CD4-positive, alpha-beta T cell (primary cell): ENCODE results near the gene CLCN1. TPM values are rescaled to one million over a fixed set of nuclear protein-coding genes. Genes with fewer than 3 reads are reported as not detected.

Source experiments
- ATAC-seq: fragments of 200-7000 bp; cut with Tn5 transposase; one replicate; pipeline ENCODE4 v1.10.0; 2022; ENCODE audit warnings: mild to moderate bottlenecking; ENCODE audit not compliant: poor library complexity
- CTCF ChIA-PET: fragments of 350-600 bp; sonication (Branson Sonifier 250); formaldehyde crosslinking; loops from one replicate; lab custom pipeline; 2021; ENCODE audit warnings: antibody characterized with exemption, inconsistent platforms; lab: Charles Lee
- POLR2A ChIA-PET: fragments of 350-600 bp; sonication (Branson Sonifier 250); formaldehyde crosslinking; loops from one replicate; lab custom pipeline; 2021; ENCODE audit warnings: antibody characterized with exemption, inconsistent platforms; lab: Charles Lee
- DNase-seq, 14 experiments: peaks; one replicate each; pipeline ENCODE4 v3.0.0-alpha.2; 2013 to 2020; ENCODE audit warnings: mixed read lengths in 2 of 14
- H3K27ac ChIP-seq, 2 donors: one replicate each; pipeline versions ENCODE4 v1.5.1 to v1.7.0; 2013; ENCODE audit warnings: low read length in 2 of 2, low read depth in 1 of 2, mild to moderate bottlenecking in 1 of 2
- H3K27me3 ChIP-seq, 2 experiments: 1 replicate in 1 of 2; 2 replicates in 1 of 2; pipeline versions ENCODE4 v1.6.1 to v1.7.0; 2013; ENCODE audit warnings: low read length in 2 of 2, control low read depth in 1 of 2, mild to moderate bottlenecking in 1 of 2, moderate library complexity in 1 of 2; ENCODE audit not compliant: insufficient read depth in 2 of 2, control insufficient read depth in 1 of 2
- H3K36me3 ChIP-seq: one replicate; pipeline ENCODE4 v1.6.1; 2013; ENCODE audit warnings: low read length, control low read depth; ENCODE audit not compliant: insufficient read depth
- H3K4me1 ChIP-seq: one replicate; pipeline ENCODE4 v1.6.1; 2013; ENCODE audit warnings: low read length, control low read depth; ENCODE audit not compliant: insufficient read depth
- H3K4me3 ChIP-seq: one replicate; pipeline ENCODE4 v1.5.1; 2013; ENCODE audit warnings: mild to moderate bottlenecking, low read length, moderate library complexity
- H3K9me3 ChIP-seq, 2 experiments: 1 replicate in 1 of 2; 2 replicates in 1 of 2; pipeline versions ENCODE4 v1.6.1 to v1.7.0; 2013; ENCODE audit warnings: low read length in 2 of 2, mild to moderate bottlenecking in 2 of 2, control low read depth in 1 of 2, moderate library complexity in 1 of 2; ENCODE audit not compliant: control insufficient read depth in 1 of 2, insufficient read depth in 1 of 2
- H3K27ac Mint-ChIP-seq: one replicate; pipeline ENCODE4 v1.8.0; 2020; ENCODE audit warnings: mixed read lengths
- H3K27me3 Mint-ChIP-seq: one replicate; pipeline ENCODE4 v1.8.0; 2021; ENCODE audit warnings: mixed read lengths
- H3K36me3 Mint-ChIP-seq: one replicate; pipeline ENCODE4 v1.8.0; 2021; ENCODE audit warnings: low read depth, mixed read lengths
- H3K4me1 Mint-ChIP-seq: one replicate; pipeline ENCODE4 v1.8.0; 2021; ENCODE audit warnings: low read depth, mixed read lengths
- H3K4me3 Mint-ChIP-seq: one replicate; pipeline ENCODE4 v1.8.0; 2020; ENCODE audit warnings: mild to moderate bottlenecking, mixed read lengths
- H3K9me3 Mint-ChIP-seq: one replicate; pipeline ENCODE4 v1.8.0; 2020; ENCODE audit warnings: mixed read lengths
- CTCF ChIP-seq: fragments of 200-600 bp; IDR thresholded peaks from one replicate; pipeline ENCODE4 v1.8.0; 2022; ENCODE audit warnings: antibody characterized with exemption, mild to moderate bottlenecking
- intact Hi-C, 2 experiments: fragments of 100-400 bp; cut with DNase I in 1 of 2; cut with micrococcal nuclease in 1 of 2; formaldehyde crosslinking; loops; one replicate each; pipeline versions ENCODE4 v1.15.1 to v1.9.0; 2023 to 2025; cut with DNase I, micrococcal nuclease
- polyA plus RNA-seq, 2 donors: library from polyadenylated mRNA; unstranded; fragments of 120-200 nt; gene quantifications; one replicate each; pipeline ENCODE4 v1.2.1, GENCODE V29; 2013
- total RNA-seq, 174 experiments: library from RNA in 2 of 174; stranded (reverse) in 2 of 174; gene quantifications; one replicate each; pipeline ENCODE4 v1.2.3 and lab custom pipeline; 2021 to 2026

CLCN1 gene
- total RNA-seq (not detected), total RNA-seq (lab: John Stamatoyannopoulos, UW) (0 to 0.43 (median 0.04) reads per million in 172 experiments)
- polyA plus RNA-seq (2013, experiment 1 of 2): 0.04 TPM
- 0.03 TPM for polyA plus RNA-seq (2013, experiment 2 of 2)

GRCh38 chr7:143315776-143316175 lies at the start of gene CLCN1:
Gene CLCN1 (plus strand): TSS chr7:143316111. CDS start chr7:143316213, 102 bp downstream.
- Histone ChIP-seq H3K4me1 (peaks cover 8% of the 10 kb centered on the region), H3K9me3 (peaks cover 0 to 3% of the 10 kb centered on the region in 2 experiments), H3K27ac (no peak within 1 kb of the TSS), H3K4me3 (no peak within 1 kb of the TSS), H3K27me3 (no peaks in the 10 kb centered on the region), H3K36me3 (no peaks in the 10 kb centered on the region)
- ChIA-PET POLR2A (no interaction called here), CTCF (no interaction called here)
- ATAC-seq (no peak), DNase-seq (no peak)
- Mint-ChIP-seq H3K36me3 (no peaks in the 10 kb centered on the region), H3K4me1 (peaks cover 13% of the 10 kb centered on the region), H3K4me3 (no peak within 1 kb of the TSS), H3K27ac (no peak within 1 kb of the TSS), H3K9me3 (no peaks in the 10 kb centered on the region), H3K27me3 (no peaks in the 10 kb centered on the region)
- intact Hi-C loops: no loop called here
- no peak for TF ChIP-seq CTCF

DNA sequence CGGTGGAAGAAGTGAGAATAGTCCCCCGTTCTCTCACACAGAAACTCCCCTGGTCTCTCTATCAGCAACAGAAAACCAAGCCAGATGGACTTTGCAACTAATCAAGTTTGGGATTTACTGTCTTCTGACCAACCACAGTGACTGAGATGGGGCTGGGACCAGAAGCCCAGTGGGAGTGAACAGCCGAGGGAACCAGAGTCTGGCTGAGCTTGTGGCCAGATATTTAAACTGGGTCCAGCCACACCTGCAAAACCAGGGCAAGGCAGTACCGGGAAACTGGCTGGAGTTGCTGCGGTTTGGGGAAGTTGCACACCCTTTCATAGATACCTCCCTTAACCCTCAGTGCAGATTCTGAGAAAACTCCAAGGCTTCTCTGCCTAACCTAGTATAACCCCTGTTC lies 46.7 kb upstream of the CLCN1 start:
- Mint-ChIP-seq H3K4me1 (peaks cover 37% of the 10 kb centered on the region), H3K27me3 (no peaks in the 10 kb centered on the region), H3K4me3 (no peak overlapping the region), H3K27ac (peak overlapping the region; percentile 43), H3K36me3 (peaks cover 66% of the 10 kb centered on the region), H3K9me3 (no peaks in the 10 kb centered on the region)
- no peak for ATAC-seq
- Histone ChIP-seq H3K4me1 (peaks cover 31% of the 10 kb centered on the region), H3K9me3 (no peaks in the 10 kb centered on the region), H3K27me3 (no peaks in the 10 kb centered on the region), H3K4me3 (no peak overlapping the region), H3K36me3 (peaks cover 55% of the 10 kb centered on the region), H3K27ac (no peak overlapping the region)
- no peak for DNase-seq
- POLR2A ChIA-PET: interaction anchor here (1.2 to 2.7 kb wide), 5 partner anchors 9 to 29 kb away, joined by 3 to 12 read pairs (median 5); partner anchors contain the start of gene CASP2
- no peak for TF ChIP-seq CTCF
- CTCF ChIA-PET: interaction anchor here (3.2 kb wide), 1 partner anchor 11 kb away, joined by 7 read pairs; no protein-coding TSS in a partner anchor
- intact Hi-C loops: no loop called here

- Mint-ChIP-seq H3K4me3 (no peak overlapping the region), H3K27ac (no peak overlapping the region), H3K27me3 (no peaks in the 10 kb centered on the region), H3K9me3 (no peaks in the 10 kb centered on the region), H3K36me3 (peaks cover 48% of the 10 kb centered on the region), H3K4me1 (peaks cover 18% of the 10 kb centered on the region)
- ChIA-PET CTCF (interaction anchor here (1.1 to 1.3 kb wide), 2 partner anchors 28 to 31 kb away, joined by 4 to 5 read pairs; no protein-coding TSS in a partner anchor), POLR2A (interaction anchor here (0.6 to 3.3 kb wide), 3 partner anchors 8 to 34 kb away, joined by 3 to 16 read pairs (median 4); partner anchors contain the start of gene GSTK1)
- Histone ChIP-seq H3K27me3 (no peaks in the 10 kb centered on the region), H3K4me1 (peaks cover 13% of the 10 kb centered on the region), H3K27ac (no peak overlapping the region), H3K36me3 (peaks cover 37% of the 10 kb centered on the region), H3K9me3 (no peaks in the 10 kb centered on the region), H3K4me3 (no peak overlapping the region)
- intact Hi-C loops: no loop called here
- no peak for DNase-seq
- no peak for TF ChIP-seq CTCF
- ATAC-seq: no peak
Measured at GRCh38 chr7:143271240-143271639, 44.7 kb upstream of the CLCN1 start.
